Right lobe of liver (tissue), 4 donors: ENCODE results near the gene GIT1.

Experiments used
- POLR2A ChIP-seq: fragments of 450-650 bp; IDR thresholded peaks from one replicate; pipeline ENCODE4 v1.6.1; 2017; ENCODE audit warnings: antibody characterized with exemption, mild to moderate bottlenecking
- TF ChIP-seq, protein P1 (sequence below), 4 donors: fragments of 200-600 bp in 3 of 4; fragments of 450-650 bp in 1 of 4; IDR thresholded peaks; one replicate each; pipeline versions ENCODE4 v1.5.1 to v1.8.0; 2016 to 2022; ENCODE audit warnings: antibody characterized with exemption in 4 of 4, mild to moderate bottlenecking in 2 of 4
- donor health status: DM: no; HTN: no; CAD: no.
- donor health status: DM: no; HTN: no; CAD: no.
- donor health status: DM: no; HTN: yes; CAD: no.

DNA sequence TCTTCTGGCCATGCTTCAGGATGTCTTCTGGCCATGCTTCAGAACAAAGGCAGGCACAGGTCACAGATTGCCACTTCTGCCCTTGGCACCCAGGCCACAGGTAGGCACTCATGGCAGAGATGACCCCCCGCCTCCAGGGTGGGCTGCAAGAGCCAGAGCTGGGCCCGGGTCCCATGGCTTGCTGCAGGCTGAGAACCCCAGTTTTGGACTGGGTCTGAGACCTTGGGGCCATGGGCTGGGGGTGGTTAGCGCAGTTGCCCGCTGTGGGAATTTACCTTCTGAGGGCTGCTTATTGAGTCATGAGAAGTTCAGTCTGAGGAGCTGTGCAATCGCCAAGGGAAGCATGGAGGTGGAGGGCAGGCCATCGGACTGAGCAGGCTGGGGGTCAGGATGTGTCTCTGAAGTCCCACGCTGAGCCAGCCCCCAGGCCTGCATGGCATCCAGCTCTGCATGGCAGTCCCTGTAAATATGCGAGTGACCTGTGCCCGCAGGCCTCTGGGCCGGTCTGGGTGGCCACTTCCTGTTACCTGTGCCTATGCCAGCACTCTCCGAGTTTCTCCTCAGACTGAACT lies 5.2 kb upstream of the GIT1 start:
- TF ChIP-seq, protein P1, sequence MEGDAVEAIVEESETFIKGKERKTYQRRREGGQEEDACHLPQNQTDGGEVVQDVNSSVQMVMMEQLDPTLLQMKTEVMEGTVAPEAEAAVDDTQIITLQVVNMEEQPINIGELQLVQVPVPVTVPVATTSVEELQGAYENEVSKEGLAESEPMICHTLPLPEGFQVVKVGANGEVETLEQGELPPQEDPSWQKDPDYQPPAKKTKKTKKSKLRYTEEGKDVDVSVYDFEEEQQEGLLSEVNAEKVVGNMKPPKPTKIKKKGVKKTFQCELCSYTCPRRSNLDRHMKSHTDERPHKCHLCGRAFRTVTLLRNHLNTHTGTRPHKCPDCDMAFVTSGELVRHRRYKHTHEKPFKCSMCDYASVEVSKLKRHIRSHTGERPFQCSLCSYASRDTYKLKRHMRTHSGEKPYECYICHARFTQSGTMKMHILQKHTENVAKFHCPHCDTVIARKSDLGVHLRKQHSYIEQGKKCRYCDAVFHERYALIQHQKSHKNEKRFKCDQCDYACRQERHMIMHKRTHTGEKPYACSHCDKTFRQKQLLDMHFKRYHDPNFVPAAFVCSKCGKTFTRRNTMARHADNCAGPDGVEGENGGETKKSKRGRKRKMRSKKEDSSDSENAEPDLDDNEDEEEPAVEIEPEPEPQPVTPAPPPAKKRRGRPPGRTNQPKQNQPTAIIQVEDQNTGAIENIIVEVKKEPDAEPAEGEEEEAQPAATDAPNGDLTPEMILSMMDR (IDR thresholded peaks at IDR 0.05) = no peak
- TF ChIP-seq POLR2A = no peak
